ENCODE results near the gene AGTPBP1.

- TF ChIP-seq, protein P1, sequence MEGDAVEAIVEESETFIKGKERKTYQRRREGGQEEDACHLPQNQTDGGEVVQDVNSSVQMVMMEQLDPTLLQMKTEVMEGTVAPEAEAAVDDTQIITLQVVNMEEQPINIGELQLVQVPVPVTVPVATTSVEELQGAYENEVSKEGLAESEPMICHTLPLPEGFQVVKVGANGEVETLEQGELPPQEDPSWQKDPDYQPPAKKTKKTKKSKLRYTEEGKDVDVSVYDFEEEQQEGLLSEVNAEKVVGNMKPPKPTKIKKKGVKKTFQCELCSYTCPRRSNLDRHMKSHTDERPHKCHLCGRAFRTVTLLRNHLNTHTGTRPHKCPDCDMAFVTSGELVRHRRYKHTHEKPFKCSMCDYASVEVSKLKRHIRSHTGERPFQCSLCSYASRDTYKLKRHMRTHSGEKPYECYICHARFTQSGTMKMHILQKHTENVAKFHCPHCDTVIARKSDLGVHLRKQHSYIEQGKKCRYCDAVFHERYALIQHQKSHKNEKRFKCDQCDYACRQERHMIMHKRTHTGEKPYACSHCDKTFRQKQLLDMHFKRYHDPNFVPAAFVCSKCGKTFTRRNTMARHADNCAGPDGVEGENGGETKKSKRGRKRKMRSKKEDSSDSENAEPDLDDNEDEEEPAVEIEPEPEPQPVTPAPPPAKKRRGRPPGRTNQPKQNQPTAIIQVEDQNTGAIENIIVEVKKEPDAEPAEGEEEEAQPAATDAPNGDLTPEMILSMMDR (IDR thresholded peaks at IDR 0.05), result no peak
- TF ChIP-seq EZH2 (IDR thresholded peaks at IDR 0.05), result no peak
Observed at GRCh38 chr9:85528142-85528541, 213.6 kb downstream of the AGTPBP1 start.

Measured in neural progenitor cell (in vitro differentiated cells).